WTC11 (cell line): ENCODE results near the gene CACNA1H.

ENCODE experiments used
- CREB1 ChIP-seq: sonication (generic); formaldehyde crosslinking; IDR thresholded peaks from 2 replicates; pipeline ENCODE4 v1.8.0; 2023; ENCODE audit warnings: mild to moderate bottlenecking, missing genetic modification reagents
- CTCF ChIP-seq: fragments of 200-600 bp; IDR thresholded peaks from 2 replicates; pipeline ENCODE4 v1.8.0; 2022; ENCODE audit warnings: antibody characterized with exemption
- E2F1 ChIP-seq: sonication (generic); formaldehyde crosslinking; IDR thresholded peaks from 2 replicates; pipeline ENCODE4 v1.8.0; 2022; ENCODE audit warnings: mild to moderate bottlenecking, missing genetic modification reagents
- FOXP4 ChIP-seq: sonication (generic); formaldehyde crosslinking; IDR thresholded peaks from 2 replicates; pipeline ENCODE4 v1.8.0; 2022; ENCODE audit warnings: mild to moderate bottlenecking, missing genetic modification reagents
- IRF2 ChIP-seq: sonication (generic); formaldehyde crosslinking; IDR thresholded peaks from 2 replicates; pipeline ENCODE4 v1.8.0; 2022; ENCODE audit warnings: low read depth, missing genetic modification reagents, borderline replicate concordance
- MAX ChIP-seq: sonication (generic); formaldehyde crosslinking; IDR thresholded peaks from 2 replicates; pipeline ENCODE4 v1.8.0; 2022; ENCODE audit warnings: mild to moderate bottlenecking, missing genetic modification reagents
- NFE2L1 ChIP-seq: sonication (generic); formaldehyde crosslinking; IDR thresholded peaks from 2 replicates; pipeline ENCODE4 v1.8.1; 2023; ENCODE audit warnings: missing genetic modification reagents
- PRDM15 ChIP-seq: sonication (generic); formaldehyde crosslinking; IDR thresholded peaks from 2 replicates; pipeline ENCODE4 v1.8.0; 2022; ENCODE audit warnings: missing genetic modification reagents

GRCh38 chr16:1164382-1164781 lies 11.5 kb downstream of the CACNA1H start:
- TF ChIP-seq CTCF, result no peak
- TF ChIP-seq IRF2, result no peak
- TF ChIP-seq CREB1 (CRISPR knock-in tag), result no peak
- TF ChIP-seq MAX (CRISPR knock-in tag), result no peak
- TF ChIP-seq NFE2L1 (CRISPR knock-in tag), result no peak
- no peak for TF ChIP-seq FOXP4 (CRISPR knock-in tag)
- TF ChIP-seq E2F1, result no peak
- no peak for TF ChIP-seq PRDM15 (CRISPR knock-in tag)
